ENCODE results near the gene NUP98.
"Not testable (repeated sequence)": the region's sequence is repeated elsewhere in the genome, so short reads cannot be mapped to it uniquely, and the experiment has no call there.

Gene NUP98

GRCh38 chr11:3669742-3670183, 127.6 kb downstream of the NUP98 start:
- no peak for DNase-seq (ENCODE audit: low read depth in 3 of 3)

- no peak for DNase-seq (ENCODE audit: low read depth in 3 of 3)
Measured at GRCh38 chr11:3669128-3669527, 128.2 kb downstream of the NUP98 start.

DNA sequence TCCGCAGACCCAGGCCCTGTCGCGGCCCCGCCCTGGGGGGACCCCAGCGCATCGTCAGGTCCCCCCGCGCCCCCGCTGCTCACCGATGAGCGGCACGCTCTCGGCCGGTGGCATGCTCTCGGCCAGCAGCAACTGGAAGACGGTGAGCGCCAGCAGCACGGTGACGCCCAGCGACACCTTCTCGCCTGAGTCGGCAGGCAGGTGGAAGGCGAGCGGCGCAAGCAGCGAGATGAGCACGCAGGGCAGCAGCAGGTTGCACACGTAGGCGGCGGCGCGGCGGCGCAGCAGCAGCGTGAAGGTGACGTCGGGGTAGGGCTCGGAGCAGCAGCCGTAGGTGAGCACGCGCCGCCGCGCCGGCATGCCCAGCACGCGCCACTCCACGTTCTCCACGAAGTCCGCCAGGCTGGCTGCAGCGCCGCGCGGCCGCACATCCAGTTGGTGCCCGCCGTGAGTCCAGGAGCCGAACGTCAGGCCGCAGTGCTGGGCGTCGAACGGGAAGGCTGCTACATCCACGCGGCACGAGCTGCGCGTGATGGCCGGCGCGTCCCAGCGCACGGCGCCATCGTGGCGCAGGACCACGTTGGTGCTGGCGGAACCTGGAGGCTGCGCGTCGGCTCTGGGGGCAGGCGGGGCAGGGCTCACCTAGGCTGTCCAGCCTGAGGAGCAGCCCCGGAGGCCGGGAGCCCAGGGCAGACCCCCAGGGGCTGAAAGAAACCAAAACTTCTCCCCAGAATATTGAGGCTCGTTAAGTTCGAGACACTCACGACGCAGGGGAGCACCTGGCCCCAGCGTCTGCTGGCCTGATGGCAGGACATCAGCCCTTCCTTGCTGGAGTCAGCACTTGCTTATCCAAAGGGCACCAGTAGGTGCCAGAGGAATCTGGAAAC, 130.0 kb downstream of the NUP98 start:
- no peak for DNase-seq (ENCODE audit: low read depth in 3 of 3)

- DNase-seq (ENCODE audit: low read depth in 3 of 3) = no peak
Measured at GRCh38 chr11:3666023-3666530, 131.3 kb downstream of the NUP98 start.

- DNase-seq (ENCODE audit: low read depth in 3 of 3) = no peak
Measured at GRCh38 chr11:3665336-3666022, 131.9 kb downstream of the NUP98 start.

DNA sequence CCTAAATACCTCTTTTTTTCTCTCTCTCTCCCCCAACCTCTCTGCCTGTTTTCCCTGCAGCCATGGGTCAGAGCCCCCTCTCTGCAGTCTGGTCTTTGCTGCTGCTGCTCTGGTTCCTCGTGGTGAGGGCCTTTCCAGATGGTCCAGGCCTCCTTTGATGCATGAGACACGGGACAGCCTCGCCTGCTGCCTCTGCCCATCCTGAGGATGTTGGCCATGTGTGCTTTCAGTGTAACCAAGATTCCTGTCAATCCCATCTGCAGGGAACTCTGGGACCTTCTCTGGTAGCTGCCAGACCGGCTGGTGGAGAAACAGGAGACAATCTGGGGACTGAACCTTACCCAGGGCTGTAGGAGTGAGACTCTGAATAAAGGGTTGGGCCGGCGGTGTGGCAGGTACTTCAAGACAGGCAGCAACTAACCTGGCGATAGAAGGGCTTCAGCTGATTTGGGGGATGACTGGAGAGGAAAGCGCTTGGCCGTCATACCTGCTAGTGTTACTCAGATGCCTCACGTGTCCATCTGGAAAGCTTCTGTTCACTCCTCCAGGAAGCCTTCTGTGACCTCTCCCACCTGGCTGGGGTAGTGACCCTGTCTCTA, 133.2 kb downstream of the NUP98 start:
- no peak for DNase-seq (ENCODE audit: low read depth in 3 of 3)

DNA sequence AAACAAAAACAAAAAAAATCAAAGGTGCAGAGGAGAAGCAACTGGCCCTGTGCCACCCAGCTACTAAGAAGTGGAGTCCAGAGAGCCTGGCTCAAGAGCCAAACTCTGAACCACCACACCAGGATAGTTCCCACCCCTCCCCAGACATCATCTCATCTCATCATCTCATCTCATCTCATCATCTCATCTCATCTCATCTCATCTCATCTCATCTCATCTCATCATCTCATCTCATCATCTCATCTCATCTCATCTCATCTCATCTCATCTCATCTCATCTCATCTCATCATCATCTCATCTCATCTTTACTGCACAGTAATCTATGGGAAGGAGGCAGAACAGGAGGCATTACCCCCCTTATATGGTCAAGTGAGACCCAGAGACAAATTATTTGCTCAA, 134.5 kb downstream of the NUP98 start:
- DNase-seq (ENCODE audit: low read depth in 3 of 3) = no peak

GRCh38 chr11:3660960-3661359, 136.4 kb downstream of the NUP98 start:
- DNase-seq (ENCODE audit: low read depth in 3 of 3) = no peak

DNA sequence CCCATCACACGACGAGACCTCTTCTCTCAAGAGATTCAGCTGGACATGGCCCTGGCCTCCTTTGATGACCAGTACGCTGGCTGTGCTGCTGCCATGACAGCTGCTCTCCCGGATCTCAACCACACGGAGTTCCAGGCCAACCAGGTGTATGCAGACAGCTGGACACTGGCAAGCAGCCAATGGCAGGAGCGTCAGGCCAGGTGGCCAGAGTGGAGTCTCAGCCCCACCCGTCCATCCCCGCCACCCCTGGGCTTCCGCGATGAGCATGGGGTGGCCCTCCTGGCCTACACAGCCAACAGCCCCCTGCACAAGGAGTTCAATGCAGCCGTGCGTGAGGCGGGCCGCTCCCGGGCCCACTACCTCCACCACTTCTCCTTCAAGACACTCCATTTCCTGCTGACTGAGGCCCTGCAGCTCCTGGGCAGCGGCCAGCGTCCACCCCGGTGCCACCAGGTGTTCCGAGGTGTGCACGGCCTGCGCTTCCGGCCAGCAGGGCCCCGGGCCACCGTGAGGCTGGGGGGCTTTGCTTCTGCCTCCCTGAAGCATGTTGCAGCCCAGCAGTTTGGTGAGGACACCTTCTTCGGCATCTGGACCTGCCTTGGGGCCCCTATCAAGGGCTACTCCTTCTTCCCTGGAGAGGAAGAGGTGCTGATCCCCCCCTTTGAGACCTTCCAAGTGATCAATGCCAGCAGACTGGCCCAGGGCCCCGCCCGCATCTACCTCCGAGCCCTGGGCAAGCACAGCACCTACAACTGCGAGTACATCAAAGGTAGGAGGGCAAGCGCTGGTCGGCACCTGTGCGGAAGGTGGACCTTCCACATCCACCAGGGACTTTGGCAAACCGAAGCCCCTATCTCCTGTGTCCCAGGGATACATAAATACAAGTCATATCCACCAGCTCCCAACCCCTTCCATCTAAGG, 137.5 kb downstream of the NUP98 start:
- no peak for DNase-seq (ENCODE audit: low read depth in 3 of 3)

DNA sequence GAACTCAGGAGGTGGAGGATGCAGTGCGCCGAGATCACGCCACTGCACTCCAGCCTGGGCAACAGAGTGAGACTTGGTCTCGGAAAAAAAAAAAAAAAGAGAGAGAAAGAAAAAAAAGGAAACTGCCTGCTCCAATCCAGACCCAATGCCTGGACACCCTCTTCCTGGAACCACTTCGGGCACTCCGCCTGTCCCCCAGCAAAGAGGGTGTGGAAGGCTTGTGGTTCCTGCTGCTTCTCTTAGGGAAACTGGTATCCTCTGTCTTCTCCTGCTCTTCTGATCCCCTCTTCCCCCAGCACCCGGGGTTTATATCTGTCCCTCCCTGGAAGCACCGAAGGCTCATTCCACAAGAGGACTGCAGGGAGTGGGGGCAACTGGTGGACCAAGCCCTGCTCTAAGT, 139.1 kb downstream of the NUP98 start:
- no peak for DNase-seq (ENCODE audit: low read depth in 3 of 3)

GRCh38 chr11:3657331-3657730, 140.0 kb downstream of the NUP98 start:
- DNase-seq (ENCODE audit: low read depth in 3 of 3) = not testable (repeated sequence)

DNA sequence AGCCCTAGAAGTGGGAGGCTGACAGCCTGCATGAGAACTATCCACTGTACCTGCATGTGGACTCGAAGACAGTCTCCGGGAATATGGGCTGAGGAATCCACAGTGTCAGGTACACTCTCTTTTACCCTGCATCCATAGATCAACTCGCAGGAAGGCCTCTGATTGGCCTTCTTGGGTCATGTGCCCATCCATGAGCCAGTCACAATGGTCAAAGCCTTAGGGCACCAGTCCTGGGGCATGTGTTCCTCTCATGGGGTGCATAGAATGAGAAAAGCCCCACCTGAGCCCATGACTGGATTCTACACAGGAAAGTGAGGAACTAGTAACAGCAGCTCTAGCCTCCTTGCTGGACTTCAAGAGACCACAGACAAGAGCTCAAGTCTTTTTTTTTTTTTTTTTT, 141.8 kb downstream of the NUP98 start:
- no peak for DNase-seq (ENCODE audit: low read depth in 3 of 3)

DNA sequence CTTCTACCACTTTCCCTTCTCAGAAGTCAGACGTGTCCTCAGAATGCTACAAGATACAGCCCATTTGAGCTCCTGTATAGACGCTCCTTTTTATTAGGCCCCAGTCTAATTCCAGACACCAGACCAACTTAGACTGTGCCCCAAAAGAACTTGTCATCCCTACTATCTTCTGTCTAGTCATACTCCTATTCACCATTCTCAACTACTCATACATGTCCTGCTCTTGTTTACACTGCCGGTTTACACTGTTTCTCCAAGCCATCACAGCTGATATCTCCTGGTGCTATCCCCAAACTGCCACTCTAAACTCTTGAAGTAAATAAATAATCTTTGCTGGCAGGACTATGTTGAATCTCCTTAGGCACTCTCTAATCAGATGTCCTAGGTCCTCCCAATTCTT, 144.8 kb downstream of the NUP98 start:
- DNase-seq (ENCODE audit: low read depth in 3 of 3) = not testable (repeated sequence)

GRCh38 chr11:3649374-3649773, 148.0 kb downstream of the NUP98 start:
- not testable (repeated sequence) for DNase-seq (ENCODE audit: low read depth in 3 of 3)

- not testable (repeated sequence) for DNase-seq (ENCODE audit: low read depth in 3 of 3)
Measured at GRCh38 chr11:3648843-3649242, 148.5 kb downstream of the NUP98 start.

DNA sequence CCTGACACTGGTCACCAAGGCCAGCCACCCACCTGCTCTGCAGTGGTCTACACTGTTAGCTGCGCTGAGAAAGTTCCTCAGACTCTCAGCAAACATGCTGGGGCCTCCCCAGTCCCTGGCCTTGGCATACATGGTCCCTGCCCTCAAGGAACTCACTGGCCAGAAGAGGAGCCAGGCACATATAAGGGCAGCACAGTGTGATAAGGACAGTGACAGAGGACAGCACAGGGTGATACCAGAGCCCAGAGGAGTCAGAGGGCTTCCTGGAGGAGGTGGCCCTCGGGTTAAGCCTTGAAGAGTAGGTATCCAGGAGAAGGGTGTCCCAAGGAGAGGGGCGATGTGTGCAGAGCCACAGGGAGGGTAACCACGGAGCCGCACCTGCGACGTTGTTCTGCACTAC, 151.8 kb downstream of the NUP98 start:
- DNase-seq (ENCODE audit: low read depth in 3 of 3) = no peak

GRCh38 chr11:3644817-3645235, 152.5 kb downstream of the NUP98 start, which contains the start of gene ART1:
ART1 (plus strand) TSS chr11:3645128; CDS start chr11:3659214, 14,086 bp downstream.
- DNase-seq (ENCODE audit: low read depth in 3 of 3) = no peak

GRCh38 chr11:3643102-3643546, 154.2 kb downstream of the NUP98 start:
- DNase-seq (ENCODE audit: low read depth in 3 of 3) = not testable (repeated sequence)

- DNase-seq (ENCODE audit: low read depth in 3 of 3) = peak; percentile 10 to 65 (median 48)
Measured at GRCh38 chr11:3642071-3642951, 155.0 kb downstream of the NUP98 start.

DNA sequence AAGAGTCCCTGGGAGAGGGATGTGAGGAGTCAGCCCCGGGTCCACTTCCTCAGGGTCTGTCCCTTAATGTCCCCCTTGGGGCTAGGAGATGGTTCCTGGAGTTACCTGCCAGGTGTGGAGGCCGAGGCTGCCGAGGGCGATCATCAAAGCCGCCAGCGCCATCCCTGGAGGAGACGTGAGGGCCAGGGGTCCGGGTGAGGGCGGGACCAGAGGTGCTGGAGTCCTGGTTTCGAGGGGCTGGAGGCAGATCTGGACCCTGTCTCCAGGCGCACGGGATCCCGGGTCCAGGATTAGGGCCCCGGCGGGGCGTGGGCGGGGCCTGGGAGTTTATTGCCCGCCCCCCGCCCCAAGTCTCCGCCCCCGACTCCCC, 155.7 kb downstream of the NUP98 start, which contains the start of gene ART5:
Gene ART5, minus strand, starts transcription at position 292 of the 370 bp plus-strand sequence. Its CDS starts 130 bp downstream, at position 162.
- DNase-seq (ENCODE audit: low read depth in 3 of 3) = no peak
